LNCaP clone FGC (cell line): ENCODE measurements around the gene KRTAP26-1.

Experiments used
- DNase-seq: peaks from one replicate; pipeline ENCODE4 v3.0.0-alpha.2; 2011; ENCODE audit warnings: low read depth
- H3K4me3 ChIP-seq: 2 replicates; pipeline ENCODE4 v1.5.1; 2011; ENCODE audit warnings: mild to moderate bottlenecking, low read depth, low read length, control low read depth
- CTCF ChIP-seq: IDR thresholded peaks from 2 replicates; pipeline ENCODE4 v1.5.1; 2012; ENCODE audit warnings: mild to moderate bottlenecking; ENCODE audit not compliant: control insufficient read depth, insufficient read depth; ENCODE audit errors: extremely low read depth

The KRTAP26-1 gene

GRCh38 chr21:30320215-30320614 lies at the start of gene KRTAP26-1:
TSS of gene KRTAP26-1 (minus strand) at chr21:30320315. CDS start at chr21:30320035, 280 bp downstream.
- TF ChIP-seq CTCF: no peak
- no peak for DNase-seq
- no peak within 1 kb of the TSS for H3K4me3 ChIP-seq

- no peak for TF ChIP-seq CTCF
- DNase-seq: no peak
- H3K4me3 ChIP-seq: no peak overlapping the region
These were observed 35.8 kb upstream of the KRTAP26-1 start for GRCh38 chr21:30355906-30356305.

- DNase-seq: no peak
- TF ChIP-seq CTCF: no peak
- no peak overlapping the region for H3K4me3 ChIP-seq
These were observed 34.3 kb upstream of the KRTAP26-1 start for GRCh38 chr21:30354308-30355005.

- DNase-seq: no peak
- no peak overlapping the region for H3K4me3 ChIP-seq
- TF ChIP-seq CTCF: no peak
These were observed 31.4 kb upstream of the KRTAP26-1 start for GRCh38 chr21:30351534-30351933.

GRCh38 chr21:30349572-30349971 lies 29.5 kb upstream of the KRTAP26-1 start:
- no peak overlapping the region for H3K4me3 ChIP-seq
- DNase-seq: no peak
- TF ChIP-seq CTCF: no peak

- DNase-seq: no peak
- no peak within 1 kb of the TSS for H3K4me3 ChIP-seq
- TF ChIP-seq CTCF: no peak
These were observed 28.4 kb upstream of the KRTAP26-1 start, which contains the start of gene KRTAP23-1 for GRCh38 chr21:30348506-30348905. TSS of gene KRTAP23-1 (minus strand) at chr21:30348606. CDS start at chr21:30348606, 0 bp downstream.

- H3K4me3 ChIP-seq: no peak overlapping the region
- no peak for TF ChIP-seq CTCF
- DNase-seq: no peak
These were observed 24.9 kb upstream of the KRTAP26-1 start for GRCh38 chr21:30345014-30345413.
